SW 1271 (cell line): ENCODE measurements around the gene CLEC16A.
A peak's percentile ranks its signal among the peaks of the same experiment; 100 is the strongest.
"Not testable (repeated sequence)": the region's sequence is repeated elsewhere in the genome, so short reads cannot be mapped to it uniquely, and the experiment has no call there.

Source experiments
- DNase-seq, 2 experiments: peaks; one replicate each; lab custom pipeline; 2025; lab: John Stamatoyannopoulos, UW

The CLEC16A gene

GRCh38 chr16:10939649-10940234 is 4.6 kb upstream of the CLEC16A start:
- no peak for DNase-seq

GRCh38 chr16:10940501-10941079 is 3.8 kb upstream of the CLEC16A start:
- DNase-seq: no peak

GRCh38 chr16:10941127-10941933 is 3.0 kb upstream of the CLEC16A start:
- no peak for DNase-seq

GRCh38 chr16:10941935-10942351 is 2.4 kb upstream of the CLEC16A start:
- DNase-seq: not testable (repeated sequence)

- DNase-seq: peak; percentile 26 to 70
Measured at GRCh38 chr16:10942352-10943063, 1.9 kb upstream of the CLEC16A start, which contains the start of gene DEXI. DEXI (minus strand) TSS chr16:10942468; CDS start chr16:10942005, 463 bp downstream.

- no peak for DNase-seq
Measured at GRCh38 chr16:10943064-10943353, 1.4 kb upstream of the CLEC16A start.

GRCh38 chr16:10945065-10945787 is 862 bp downstream of the CLEC16A start:
- no peak for DNase-seq

GRCh38 chr16:10946308-10946707 is 1.9 kb downstream of the CLEC16A start:
- no peak for DNase-seq

- no peak for DNase-seq
Measured at GRCh38 chr16:10947211-10947787, 2.9 kb downstream of the CLEC16A start.

GRCh38 chr16:10949424-10949970 is 5.1 kb downstream of the CLEC16A start:
- DNase-seq: no peak

GRCh38 chr16:10950393-10950792 is 6.0 kb downstream of the CLEC16A start:
- DNase-seq: no peak

- DNase-seq: no peak
Measured at GRCh38 chr16:10951026-10951425, 6.7 kb downstream of the CLEC16A start.

GRCh38 chr16:10954903-10955302 is 10.5 kb downstream of the CLEC16A start:
- no peak for DNase-seq

- DNase-seq: no peak
Measured at GRCh38 chr16:10957771-10958482, 13.6 kb downstream of the CLEC16A start.

GRCh38 chr16:10959161-10959560 is 14.8 kb downstream of the CLEC16A start:
- DNase-seq: no peak

GRCh38 chr16:10961231-10961630 is 16.9 kb downstream of the CLEC16A start:
- DNase-seq: no peak

- DNase-seq: peak in 1 of 2 experiments; percentile 50
Measured at GRCh38 chr16:10964039-10964890, 19.9 kb downstream of the CLEC16A start.

GRCh38 chr16:10964891-10965326 is 20.5 kb downstream of the CLEC16A start:
- no peak for DNase-seq

- no peak for DNase-seq
Measured at GRCh38 chr16:10965440-10966061, 21.2 kb downstream of the CLEC16A start.
